Trophoblast cell (in vitro differentiated cells and primary cell): ENCODE results near the gene NHERF1.

Source experiments
- DNase-seq, 2 donors: peaks; one replicate each; pipeline ENCODE4 v3.0.0-alpha.2; 2016
- H2AFZ ChIP-seq: 2 replicates; pipeline ENCODE4 v1.6.1; 2013; ENCODE audit warnings: low read length, moderate library complexity, mild to moderate bottlenecking; ENCODE audit not compliant: insufficient read depth, poor library complexity
- H2AK5ac ChIP-seq: 2 replicates; pipeline ENCODE4 v1.6.1; 2013; ENCODE audit warnings: mild to moderate bottlenecking, low read length
- H2BK120ac ChIP-seq: 2 replicates; pipeline ENCODE4 v1.6.1; 2013; ENCODE audit warnings: low read length, mild to moderate bottlenecking, moderate library complexity; ENCODE audit not compliant: insufficient read depth, poor library complexity
- H2BK12ac ChIP-seq: 2 replicates; pipeline ENCODE4 v1.6.1; 2013; ENCODE audit warnings: mild to moderate bottlenecking, low read length, moderate library complexity
- H2BK5ac ChIP-seq: 2 replicates; pipeline ENCODE4 v1.6.1; 2013; ENCODE audit warnings: low read length, low read depth, moderate library complexity, mild to moderate bottlenecking; ENCODE audit not compliant: poor library complexity
- H3K14ac ChIP-seq: 2 replicates; pipeline ENCODE4 v1.6.1; 2013; ENCODE audit warnings: mild to moderate bottlenecking, low read length
- H3K18ac ChIP-seq: 2 replicates; pipeline ENCODE4 v1.6.1; 2013; ENCODE audit warnings: mild to moderate bottlenecking, low read length
- H3K23ac ChIP-seq: 2 replicates; pipeline ENCODE4 v1.6.1; 2013; ENCODE audit warnings: low read length
- H3K27ac ChIP-seq: 2 replicates; pipeline ENCODE4 v1.5.1; 2013; ENCODE audit warnings: low read depth, mild to moderate bottlenecking, inconsistent platforms, low read length, moderate library complexity
- H3K27me3 ChIP-seq: 2 replicates; pipeline ENCODE4 v1.6.1; 2013; ENCODE audit warnings: inconsistent platforms, mild to moderate bottlenecking, low read length, moderate library complexity; ENCODE audit not compliant: insufficient read depth
- H3K36me3 ChIP-seq, 2 experiments: 1 replicate in 1 of 2; 2 replicates in 1 of 2; pipeline ENCODE4 v1.6.1; 2013; ENCODE audit warnings: low read length in 2 of 2, mild to moderate bottlenecking in 2 of 2, moderate library complexity in 1 of 2; ENCODE audit not compliant: insufficient read depth in 2 of 2, control insufficient read depth in 1 of 2
- H3K4ac ChIP-seq: 2 replicates; pipeline ENCODE4 v1.6.1; 2013; ENCODE audit warnings: low read depth, mild to moderate bottlenecking, low read length, moderate library complexity
- H3K4me1 ChIP-seq, 2 experiments: 1 replicate in 1 of 2; 2 replicates in 1 of 2; pipeline ENCODE4 v1.6.1; 2013; ENCODE audit warnings: low read length in 2 of 2, mild to moderate bottlenecking in 2 of 2, moderate library complexity in 1 of 2; ENCODE audit not compliant: insufficient read depth in 2 of 2, control insufficient read depth in 1 of 2
- H3K4me2 ChIP-seq: 2 replicates; pipeline ENCODE4 v1.6.1; 2013; ENCODE audit warnings: inconsistent platforms, mild to moderate bottlenecking, low read length, moderate library complexity
- H3K4me3 ChIP-seq: 2 replicates; pipeline ENCODE4 v1.5.1; 2013; ENCODE audit warnings: mild to moderate bottlenecking, low read depth, low read length, inconsistent platforms
- H3K79me1 ChIP-seq: one replicate; pipeline ENCODE4 v1.6.1; 2013; ENCODE audit warnings: low read length
- H3K79me2 ChIP-seq: 2 replicates; pipeline ENCODE4 v1.6.1; 2013; ENCODE audit warnings: low read length, mild to moderate bottlenecking; ENCODE audit not compliant: control insufficient read depth, insufficient read depth, poor library complexity
- H3K9ac ChIP-seq: 2 replicates; pipeline ENCODE4 v1.6.1; 2013; ENCODE audit warnings: mild to moderate bottlenecking, low read length
- H3K9me3 ChIP-seq: 2 replicates; pipeline ENCODE4 v1.6.1; 2013; ENCODE audit warnings: low read depth, mild to moderate bottlenecking, control low read depth, inconsistent platforms, low read length; ENCODE audit not compliant: insufficient read depth
- H4K12ac ChIP-seq: 2 replicates; pipeline ENCODE4 v1.6.1; 2013; ENCODE audit warnings: low read depth, mild to moderate bottlenecking, low read length, moderate library complexity
- H4K8ac ChIP-seq: 2 replicates; pipeline ENCODE4 v1.6.1; 2013; ENCODE audit warnings: low read depth, mild to moderate bottlenecking, low read length, moderate library complexity
- H4K91ac ChIP-seq: one replicate; pipeline ENCODE4 v1.6.1; 2013; ENCODE audit warnings: low read depth, mild to moderate bottlenecking, low read length, moderate library complexity
- whole genome bisulfite sequencing: extraction: QIAGEN DNeasy Blood & Tissue Kit; methylation state at CpG from one replicate; pipeline ENCODE4 v1.1.7; 2013; ENCODE audit warnings: missing lambda C conversion rate; ENCODE audit not compliant: insufficient read length, insufficient coverage; ENCODE audit errors: extremely low coverage; 5-methylcytosine and 5-hydroxymethylcytosine counted together

Gene NHERF1

DNA sequence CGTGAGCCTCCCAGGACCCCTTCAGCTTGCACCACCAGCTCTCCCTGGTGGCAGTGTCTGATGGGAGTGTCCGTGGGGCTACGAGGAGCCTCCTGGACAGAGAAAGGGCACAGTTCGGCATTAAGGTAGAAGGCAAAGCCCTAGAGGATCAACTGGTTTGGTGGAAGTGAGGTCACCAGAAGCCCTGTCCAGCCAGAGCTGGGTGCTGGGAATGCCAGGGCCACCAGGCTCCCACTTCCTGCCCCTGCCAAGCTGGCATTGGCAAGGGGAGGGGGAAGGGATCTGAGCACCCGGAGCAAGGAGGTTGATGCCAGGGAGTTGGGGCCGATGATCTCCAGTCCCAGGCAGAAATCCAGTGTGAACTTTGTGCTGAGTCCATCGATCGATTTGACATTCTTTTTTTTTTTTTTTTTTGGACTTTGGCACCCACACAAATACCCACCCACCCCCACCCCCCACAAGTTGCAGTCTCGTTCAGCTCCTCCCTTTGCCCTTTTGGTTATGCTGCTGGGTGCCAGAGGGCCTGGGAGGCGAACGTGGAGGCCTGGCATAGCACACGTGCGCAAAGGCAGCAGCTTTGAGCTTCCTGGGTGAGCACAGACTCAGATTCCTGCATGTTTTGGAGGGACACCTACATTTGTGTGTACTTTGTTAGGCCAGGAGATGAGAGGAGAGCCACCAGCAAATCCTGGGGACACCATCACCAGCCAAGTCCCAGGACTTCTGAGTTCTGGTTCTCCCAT, 2.1 kb downstream of the NHERF1 start:
- no peak overlapping the region for H3K27ac ChIP-seq
- H3K4me3 ChIP-seq, result no peak overlapping the region
- peaks cover 35 to 46% of the 10 kb centered on the region in 2 experiments for H3K4me1 ChIP-seq
- peak overlapping the region; percentile 22 for H2BK5ac ChIP-seq
- no peaks in the 10 kb centered on the region for H3K27me3 ChIP-seq
- H3K36me3 ChIP-seq, result no peaks in the 10 kb centered on the region
- peak overlapping the region; percentile 95 for H3K4ac ChIP-seq
- H4K8ac ChIP-seq, result no peak overlapping the region
- H2BK120ac ChIP-seq, result no peak overlapping the region
- H3K23ac ChIP-seq, result no peak overlapping the region
- DNase-seq, result no peak
- peaks cover 25% of the 10 kb centered on the region for H3K79me2 ChIP-seq
- H4K91ac ChIP-seq, result no peak overlapping the region
- no CpG with 5 or more reads among the region's 13 CpGs for WGBS
- peak overlapping the region; percentile 11 for H3K18ac ChIP-seq
- H3K79me1 ChIP-seq, result peaks cover 11% of the 10 kb centered on the region
- peak overlapping the region; percentile 4 for H2AFZ ChIP-seq
- H3K14ac ChIP-seq, result peak overlapping the region; percentile 40
- no peak overlapping the region for H2AK5ac ChIP-seq
- H2BK12ac ChIP-seq, result peak overlapping the region; percentile 20
- H3K4me2 ChIP-seq, result peak overlapping the region; percentile 80
- H3K9ac ChIP-seq, result no peak overlapping the region
- no peak overlapping the region for H4K12ac ChIP-seq
- H3K9me3 ChIP-seq, result no peaks in the 10 kb centered on the region

DNA sequence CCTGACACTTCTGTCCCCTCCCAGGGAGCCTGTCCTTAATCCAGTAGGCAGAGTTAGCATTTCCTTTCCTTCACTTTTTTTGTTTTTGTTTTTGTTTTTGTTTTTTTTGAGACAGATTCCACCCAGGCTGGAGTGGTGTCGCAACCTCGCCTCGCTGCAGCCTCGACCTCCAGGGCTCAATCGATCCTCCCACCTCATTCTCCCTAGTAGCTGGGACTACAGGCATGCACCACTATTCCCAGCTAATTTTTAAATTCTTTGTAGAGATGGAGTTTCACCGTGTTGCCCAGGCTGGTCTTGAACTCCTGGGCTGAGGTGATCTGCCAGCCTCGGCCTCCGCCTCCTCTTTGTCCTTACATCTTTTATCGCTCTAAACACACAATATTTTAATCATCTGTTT, 4.0 kb downstream of the NHERF1 start:
- Histone ChIP-seq H4K8ac (no peak overlapping the region), H2BK120ac (no peak overlapping the region), H3K27me3 (no peaks in the 10 kb centered on the region), H3K4ac (peak overlapping the region; percentile 6), H3K79me2 (peaks cover 26% of the 10 kb centered on the region), H3K18ac (no peak overlapping the region), H2BK5ac (no peak overlapping the region), H3K4me2 (no peak overlapping the region), H2AK5ac (no peak overlapping the region), H3K23ac (no peak overlapping the region), H3K9me3 (no peaks in the 10 kb centered on the region), H3K4me3 (no peak overlapping the region), H3K79me1 (peaks cover 11% of the 10 kb centered on the region), H3K9ac (no peak overlapping the region), H4K91ac (no peak overlapping the region), H3K36me3 (no peaks in the 10 kb centered on the region), H3K14ac (no peak overlapping the region), H3K4me1 (peaks cover 23 to 33% of the 10 kb centered on the region in 2 experiments), H3K27ac (no peak overlapping the region), H4K12ac (no peak overlapping the region), H2AFZ (no peak overlapping the region), H2BK12ac (no peak overlapping the region)
- 100% methylated on average over 1 of the region's 9 CpGs for WGBS
- DNase-seq, result no peak

DNA sequence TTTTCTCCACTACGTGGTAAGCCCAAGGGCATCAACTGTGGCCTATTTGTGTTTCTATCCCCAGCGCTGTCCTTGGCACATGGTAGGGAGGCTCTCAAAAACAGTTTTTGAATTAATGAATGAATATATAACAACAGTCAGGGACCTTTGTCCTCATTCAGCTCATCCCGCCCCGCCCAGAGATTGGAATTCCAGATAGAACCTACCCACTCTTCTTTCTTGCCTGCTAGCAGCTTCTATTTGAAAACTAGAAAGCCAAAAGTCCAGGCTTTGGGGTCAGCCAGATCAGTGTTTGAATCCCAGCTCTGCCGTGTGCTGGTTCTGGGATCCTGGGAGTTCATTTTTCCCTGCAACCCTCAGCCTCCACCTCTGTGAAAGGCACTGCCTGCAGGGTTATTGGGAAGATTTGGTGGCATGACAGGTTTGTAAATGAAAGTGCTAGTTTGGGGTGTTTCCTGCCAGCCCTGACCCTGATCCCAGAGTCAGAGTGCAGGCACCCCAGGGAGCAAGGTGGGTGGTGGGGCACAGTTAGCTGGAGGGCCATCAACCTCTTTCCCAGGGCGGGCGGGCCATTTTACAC, 4.5 kb downstream of the NHERF1 start:
- Histone ChIP-seq H3K4me2 (no peak overlapping the region), H3K4me3 (no peak overlapping the region), H3K14ac (no peak overlapping the region), H3K4me1 (peaks cover 22 to 33% of the 10 kb centered on the region in 2 experiments), H2AFZ (no peak overlapping the region), H3K79me1 (peaks cover 6% of the 10 kb centered on the region), H2AK5ac (no peak overlapping the region), H4K91ac (peak overlapping the region; percentile 56), H3K79me2 (peaks cover 30% of the 10 kb centered on the region), H2BK120ac (peak overlapping the region; percentile 41), H3K27me3 (no peaks in the 10 kb centered on the region), H3K36me3 (no peaks in the 10 kb centered on the region), H3K9ac (no peak overlapping the region), H3K4ac (peak overlapping the region; percentile 43), H4K12ac (no peak overlapping the region), H3K27ac (peak overlapping the region; percentile 32), H3K9me3 (no peaks in the 10 kb centered on the region), H2BK12ac (no peak overlapping the region), H4K8ac (peak overlapping the region; percentile 36), H2BK5ac (peak overlapping the region; percentile 16), H3K23ac (no peak overlapping the region), H3K18ac (no peak overlapping the region)
- no peak for DNase-seq
- no CpG with 5 or more reads among the region's 7 CpGs for WGBS

DNA sequence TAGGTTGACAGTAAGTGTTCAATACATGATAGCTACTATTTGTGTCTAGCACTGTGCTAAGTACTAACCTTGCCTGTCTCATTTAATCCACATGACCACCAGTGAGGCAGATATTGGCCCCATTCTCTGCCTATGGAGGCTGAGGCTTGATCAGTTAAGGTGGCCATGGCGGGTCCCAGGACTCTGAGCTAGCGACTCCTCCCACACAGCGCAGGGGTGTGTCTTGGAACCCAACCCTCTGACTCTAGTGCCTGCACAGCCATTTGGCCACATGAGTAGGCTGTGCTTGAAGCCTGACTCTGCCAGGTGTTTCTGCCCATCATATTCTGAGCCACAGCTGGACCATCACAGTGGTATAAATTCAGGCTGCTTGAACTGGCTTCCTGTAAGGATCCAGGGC, 6.4 kb downstream of the NHERF1 start:
- Histone ChIP-seq H3K27me3 (no peaks in the 10 kb centered on the region), H4K12ac (no peak overlapping the region), H3K4me2 (no peak overlapping the region), H3K14ac (no peak overlapping the region), H3K9ac (no peak overlapping the region), H2AFZ (no peak overlapping the region), H2BK12ac (no peak overlapping the region), H3K18ac (no peak overlapping the region), H2AK5ac (no peak overlapping the region), H3K4me1 (peaks cover 37 to 45% of the 10 kb centered on the region in 2 experiments), H3K4me3 (no peak overlapping the region), H3K4ac (peak overlapping the region; percentile 12), H3K79me2 (peaks cover 28% of the 10 kb centered on the region), H4K91ac (no peak overlapping the region), H3K9me3 (peaks cover 3% of the 10 kb centered on the region), H2BK5ac (no peak overlapping the region), H3K79me1 (peaks cover 10% of the 10 kb centered on the region), H2BK120ac (no peak overlapping the region), H3K27ac (no peak overlapping the region), H3K36me3 (no peaks in the 10 kb centered on the region), H4K8ac (no peak overlapping the region), H3K23ac (no peak overlapping the region)
- no CpG with 5 or more reads among the region's 3 CpGs for WGBS
- no peak for DNase-seq
